Measurements from ENCODE around the gene GJB4.

DNA sequence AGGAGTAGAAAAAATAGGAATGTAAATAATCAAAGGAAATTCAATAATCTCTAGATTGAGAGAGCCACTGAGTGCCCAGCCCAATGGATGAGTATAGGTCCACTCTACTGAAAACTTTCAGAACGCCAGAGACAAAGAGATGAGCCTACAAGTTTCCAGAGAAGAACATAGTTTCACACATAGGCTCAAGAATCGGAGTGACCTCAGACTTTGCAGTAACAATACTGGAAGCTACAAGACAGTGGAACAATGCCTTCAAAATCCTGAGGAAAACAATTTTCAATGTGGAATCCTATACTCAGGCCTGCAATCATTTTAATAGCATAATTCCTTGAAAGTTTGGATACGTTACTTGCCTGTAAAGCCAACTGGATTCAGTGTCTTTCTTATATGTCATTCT lies 44.2 kb downstream of the GJB4 start:
- TF ChIP-seq MAX (IDR thresholded peaks at IDR 0.05), result no peak
- TF ChIP-seq EP300 (IDR thresholded peaks at IDR 0.05; ENCODE audit: borderline replicate concordance), result no peak
- no peak for TF ChIP-seq FOXM1 (IDR thresholded peaks at IDR 0.05; ENCODE audit: borderline replicate concordance, low read depth)
